Measurements from ENCODE around the gene PLAA.

Gene PLAA

DNA sequence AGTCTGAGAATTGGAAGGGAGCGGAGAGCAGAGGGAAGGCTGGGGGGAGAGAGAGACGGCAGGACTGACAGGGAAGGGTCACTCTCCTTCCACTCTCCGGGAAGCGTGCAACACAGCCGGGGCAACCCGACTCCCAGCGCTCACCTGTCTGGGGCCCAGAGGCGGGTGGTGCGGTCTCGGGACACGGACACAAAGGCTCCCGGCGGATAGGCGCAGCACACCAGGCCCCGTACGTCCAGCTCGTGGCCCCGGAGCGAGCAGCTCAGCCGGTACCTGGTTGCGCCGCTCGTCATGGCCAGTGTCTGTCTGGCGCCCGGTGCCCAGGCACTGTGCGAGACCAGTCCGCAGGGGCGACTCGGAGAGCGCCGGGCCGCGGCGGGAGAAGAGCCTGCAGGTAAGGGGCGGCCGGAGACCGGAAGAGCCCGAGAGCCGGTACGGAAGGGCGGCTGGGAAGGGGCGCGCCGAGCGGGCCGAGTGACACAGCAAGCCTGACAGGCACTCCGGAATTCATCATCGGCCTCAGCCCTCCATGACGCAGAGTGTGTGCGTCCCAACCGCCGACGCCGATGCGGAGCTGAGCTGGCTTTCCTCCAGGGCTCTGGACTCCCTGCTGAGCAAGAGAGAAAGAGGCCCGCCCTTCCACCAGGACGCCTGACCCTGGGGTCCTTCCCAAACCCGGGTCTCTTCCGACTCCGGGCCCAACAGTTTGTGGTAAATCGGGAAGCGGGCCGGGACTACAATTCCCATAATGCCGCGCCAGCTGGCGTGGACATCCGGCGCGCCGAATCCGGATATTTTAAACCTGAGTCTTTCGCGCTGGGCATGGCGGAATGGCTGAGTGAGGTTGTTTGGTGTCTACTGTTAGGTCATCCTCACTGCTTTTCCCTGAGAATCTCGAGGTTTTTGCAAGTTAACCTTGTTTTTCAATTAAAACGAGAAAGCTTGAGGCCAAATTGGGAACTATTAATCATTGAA is at the start of gene PLAA:
Gene PLAA, minus strand, starts transcription at position 490 of the 975 bp plus-strand sequence. Its CDS starts 197 bp downstream, at position 293.
- DNase-seq = peak; percentile 44

DNA sequence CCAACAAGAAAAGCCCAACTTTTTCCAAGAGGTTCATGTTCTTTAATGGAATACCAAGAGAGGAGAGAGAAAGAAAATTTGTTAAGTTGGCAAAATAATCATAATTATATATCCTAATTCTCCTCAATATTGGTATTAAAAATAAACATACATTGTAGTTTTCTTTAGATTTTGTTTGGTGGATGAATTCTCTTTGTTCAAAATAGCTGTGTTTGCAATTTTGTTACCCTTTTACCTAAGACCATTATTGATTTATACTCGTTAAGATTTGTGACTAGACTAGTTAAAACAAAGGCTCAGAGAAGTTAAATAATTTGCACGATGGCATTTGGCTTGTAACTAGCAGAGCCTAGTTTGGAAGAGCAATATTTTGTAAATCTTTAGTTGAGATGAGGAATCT is 48.8 kb upstream of the PLAA start:
- no peak for DNase-seq

DNA sequence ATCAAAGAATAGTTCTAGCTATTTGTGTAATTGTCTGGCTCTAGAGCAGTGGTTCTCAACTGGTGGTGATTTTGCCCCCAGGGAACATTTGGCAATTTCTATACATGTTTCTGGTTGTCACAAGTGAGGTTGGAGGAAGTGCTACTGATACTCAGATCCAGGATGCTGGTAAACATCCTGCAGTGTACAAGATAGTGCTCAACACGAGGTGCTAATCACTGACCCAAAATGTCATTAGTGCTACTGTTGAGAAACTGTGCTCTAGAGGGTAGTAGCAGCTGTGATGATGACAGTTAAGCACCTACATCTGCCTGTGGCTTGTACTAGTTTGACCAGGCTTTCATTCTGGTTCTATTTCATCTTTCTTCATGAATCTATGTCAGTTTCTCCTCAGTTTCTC is 36.3 kb upstream of the PLAA start:
- DNase-seq = no peak

DNA sequence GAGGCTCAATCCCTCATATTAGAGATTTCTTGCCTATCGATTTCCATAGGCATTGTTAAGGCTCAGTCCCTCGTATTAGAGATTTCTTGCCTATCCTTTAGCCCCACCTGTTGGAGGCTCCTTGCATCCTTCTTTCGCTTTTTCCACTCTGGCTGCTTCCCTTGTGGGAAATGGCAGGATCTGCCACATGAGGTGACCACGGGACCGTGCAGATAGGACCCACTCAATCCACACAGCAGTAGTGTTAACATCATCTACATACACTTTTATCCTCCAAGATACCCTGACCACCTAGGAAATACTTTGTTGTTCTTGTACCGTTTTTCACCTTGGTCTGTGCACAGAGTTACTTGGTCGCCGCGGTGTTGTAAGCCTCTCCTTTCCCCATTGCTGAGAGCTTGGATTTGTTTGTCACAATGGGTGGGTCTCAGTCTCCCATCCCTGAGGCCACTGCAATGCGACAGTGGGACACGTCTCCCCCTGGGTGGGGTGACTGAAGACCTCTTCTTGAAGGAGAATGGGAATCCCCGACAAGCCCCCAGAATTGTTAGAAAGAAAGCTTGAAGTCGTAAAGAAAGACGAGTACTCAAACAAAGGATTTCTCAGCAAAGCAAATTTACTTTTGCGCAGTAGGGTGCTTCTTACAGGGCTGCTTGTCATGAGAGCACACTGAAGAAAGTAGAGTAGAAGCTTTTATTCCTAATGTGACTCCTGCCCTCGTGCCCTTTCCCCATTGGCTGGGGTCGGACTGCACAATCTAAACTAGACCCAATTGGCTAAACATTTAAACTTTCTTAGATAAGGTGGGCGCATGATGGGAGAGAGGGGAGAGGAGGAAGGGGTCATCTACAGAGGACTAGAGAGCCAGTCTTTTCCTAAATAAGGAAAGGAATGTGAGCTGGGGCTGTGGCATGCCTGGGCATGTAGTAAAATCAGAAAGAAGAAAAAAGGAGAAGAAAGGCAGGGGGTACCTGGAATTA is 29.0 kb upstream of the PLAA start:
- no peak for DNase-seq

DNA sequence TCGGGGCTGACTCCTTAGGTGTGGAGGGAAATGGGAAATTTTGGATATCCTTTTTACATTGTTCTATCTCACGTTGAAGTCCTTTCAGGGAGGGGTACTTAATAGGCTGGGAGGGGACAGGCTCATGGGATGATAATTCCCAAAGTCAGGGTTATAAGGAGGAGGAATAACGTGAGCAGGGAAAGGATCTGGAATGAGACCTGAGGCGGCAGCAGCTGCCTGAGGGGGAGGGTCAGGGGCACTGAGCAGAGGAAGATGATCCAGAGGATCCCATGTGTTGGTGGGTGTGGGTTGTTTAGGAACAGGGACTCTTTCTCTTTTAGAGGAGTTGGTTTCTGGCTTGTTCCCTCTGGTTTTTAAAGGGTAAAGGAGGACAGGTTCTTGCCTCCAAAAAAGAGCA is 27.9 kb upstream of the PLAA start:
- DNase-seq = no peak

DNA sequence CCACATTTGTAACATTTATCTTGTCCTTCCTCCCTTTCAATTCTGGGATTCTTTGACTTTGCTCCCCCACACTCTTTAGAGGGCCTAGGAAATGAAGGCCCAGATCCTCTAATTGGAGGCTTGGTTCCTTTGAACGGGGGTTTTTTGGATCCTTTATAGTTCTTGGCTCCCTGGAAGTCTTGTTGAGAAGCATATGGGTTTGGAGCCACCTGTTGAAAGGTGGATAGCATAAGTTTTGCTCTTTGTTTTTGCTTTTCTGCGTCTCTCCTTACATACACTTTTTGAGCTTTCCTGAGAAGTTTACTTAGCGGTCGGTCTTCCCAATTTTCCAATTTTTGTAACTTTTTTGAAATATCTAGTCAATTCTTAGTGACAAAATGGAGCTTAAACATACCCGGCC is 26.9 kb upstream of the PLAA start:
- DNase-seq = no peak

DNA sequence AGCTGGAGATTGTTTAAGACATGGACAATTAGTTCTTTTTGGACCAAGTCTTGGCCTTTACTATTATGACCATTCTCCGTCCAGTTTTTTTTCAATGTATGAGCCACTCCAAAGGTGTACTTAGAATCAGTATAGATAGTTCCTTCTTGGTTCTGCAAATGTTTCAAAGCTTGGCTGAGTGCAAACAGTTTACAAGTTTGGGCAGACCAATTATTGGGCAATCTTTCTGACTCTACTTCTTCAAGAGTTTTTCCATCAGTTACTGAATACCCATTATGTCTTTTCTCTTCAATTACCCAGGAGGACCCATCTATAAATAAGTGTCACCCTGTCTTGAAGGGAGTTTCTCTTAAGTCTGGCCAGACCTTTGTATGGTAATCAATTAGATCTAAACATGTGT is 24.7 kb upstream of the PLAA start:
- no peak for DNase-seq

DNA sequence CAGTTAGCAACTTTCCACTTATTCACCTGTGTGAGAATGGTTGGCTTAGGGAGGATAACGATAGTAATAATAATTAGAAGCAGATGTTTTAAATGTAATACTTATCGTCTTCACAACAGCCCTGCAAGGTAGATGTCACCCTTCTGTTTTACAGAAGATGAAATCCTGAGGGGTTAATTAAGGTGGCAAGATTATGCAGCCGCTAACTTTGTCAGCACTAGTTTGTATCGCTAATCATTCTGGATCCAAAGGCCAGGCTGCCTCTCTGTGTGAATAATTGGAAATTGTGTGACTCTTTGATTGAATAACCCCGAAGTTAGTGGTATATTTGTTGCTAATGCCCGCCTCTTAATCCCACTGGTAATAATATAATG is 9.8 kb upstream of the PLAA start:
- no peak for DNase-seq

DNA sequence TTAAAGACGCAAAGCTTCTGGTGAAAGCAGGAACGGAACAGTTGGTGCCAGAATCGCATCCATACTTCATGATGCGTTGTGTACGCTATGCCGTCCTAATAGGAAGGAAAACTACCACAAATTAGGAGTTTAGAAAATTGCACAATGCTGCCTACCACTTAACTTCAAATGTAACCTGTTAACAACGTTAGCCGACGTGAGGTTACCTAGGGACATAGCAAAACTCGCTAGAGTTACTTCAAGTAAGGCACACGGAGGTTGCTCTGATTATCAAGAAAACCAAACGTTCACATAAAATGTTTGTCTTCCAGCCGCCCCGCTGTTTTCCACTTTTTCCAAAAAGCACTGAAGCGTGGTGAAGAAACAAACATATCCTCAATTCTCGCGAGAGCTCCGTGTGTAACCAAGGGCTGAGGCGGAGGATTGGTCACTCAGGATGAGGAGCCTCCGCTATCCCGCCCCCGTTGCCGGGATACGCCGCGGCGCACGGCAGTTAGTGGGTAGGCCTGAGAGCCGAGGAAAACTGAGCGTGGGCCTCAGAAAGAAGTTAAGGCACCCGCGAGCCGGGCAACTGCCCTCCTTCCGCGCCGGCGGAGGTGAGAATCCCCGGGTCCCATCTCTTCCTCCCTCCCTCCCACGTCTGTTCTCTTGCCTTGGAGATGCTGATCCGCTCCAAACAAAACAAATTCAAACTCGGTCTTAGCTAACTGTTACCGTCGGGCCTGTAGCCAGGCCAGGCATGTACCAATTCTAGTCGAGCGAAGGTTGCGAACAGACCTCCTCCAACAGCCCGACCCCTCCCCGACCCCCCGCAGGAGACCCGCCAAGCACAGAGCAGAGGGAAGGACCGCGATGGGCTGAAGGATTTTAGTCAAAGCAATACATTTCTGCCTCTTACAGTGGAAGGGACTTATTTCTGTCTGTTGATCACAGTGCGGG is 9.1 kb upstream of the PLAA start, which contains the start of gene IFT74:
Gene IFT74, plus strand, starts transcription at position 492 of the 939 bp plus-strand sequence. CDS start 5,556 bp downstream, outside the sequence.
- DNase-seq = peak; percentile 86

DNA sequence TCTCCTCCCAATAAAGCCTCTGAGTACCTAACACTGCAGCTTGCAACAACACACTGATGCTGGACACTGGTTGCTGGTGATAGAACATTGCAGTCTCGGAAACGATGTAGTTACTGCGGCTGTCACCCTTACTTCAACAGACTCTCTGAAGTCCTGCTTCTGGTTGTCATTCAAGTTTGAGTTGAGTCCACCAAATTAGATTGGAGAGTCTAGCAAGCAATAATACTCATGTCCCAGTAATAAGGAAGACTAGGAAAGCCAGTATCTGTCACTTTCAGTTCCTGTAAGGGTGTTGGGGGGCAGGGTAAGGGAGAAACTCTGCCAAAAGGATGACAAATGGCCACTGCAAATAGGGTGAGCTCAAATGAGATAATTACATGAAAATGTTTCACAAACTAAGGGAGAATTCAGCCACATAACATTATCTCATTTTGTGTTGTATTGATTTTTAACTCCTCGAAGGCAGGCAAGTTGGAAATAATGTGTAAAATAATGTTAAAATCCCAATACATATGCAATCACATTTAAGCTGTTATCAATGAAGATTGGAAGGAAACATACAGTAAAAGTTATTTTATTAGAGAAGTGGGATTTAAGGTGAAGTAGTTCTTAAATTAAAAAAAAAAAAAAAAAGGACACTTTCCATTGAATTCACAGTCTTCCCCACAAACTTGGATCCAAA is 8.3 kb upstream of the PLAA start:
- DNase-seq = no peak

DNA sequence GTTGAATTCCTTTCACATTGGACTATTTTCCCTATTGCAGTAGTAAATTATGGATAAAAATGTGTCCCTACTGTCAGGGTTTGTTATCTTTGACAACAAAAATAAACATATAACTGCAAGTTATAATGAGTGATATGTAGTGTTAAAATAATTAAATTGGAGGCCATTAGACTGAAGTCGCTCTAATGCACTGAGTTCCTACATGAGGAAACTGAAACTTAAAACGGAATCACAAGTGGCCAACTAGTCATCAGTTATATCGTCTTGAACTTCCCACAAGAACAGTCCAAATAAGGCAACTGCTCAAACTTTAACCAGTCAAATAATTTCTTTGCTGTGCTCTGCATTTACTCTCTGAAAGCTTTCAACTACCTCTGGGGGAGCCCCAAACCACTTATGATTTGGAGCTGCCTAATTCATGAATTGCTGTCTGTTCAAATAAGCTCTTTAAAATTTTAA is 7.0 kb upstream of the PLAA start:
- DNase-seq = no peak

DNA sequence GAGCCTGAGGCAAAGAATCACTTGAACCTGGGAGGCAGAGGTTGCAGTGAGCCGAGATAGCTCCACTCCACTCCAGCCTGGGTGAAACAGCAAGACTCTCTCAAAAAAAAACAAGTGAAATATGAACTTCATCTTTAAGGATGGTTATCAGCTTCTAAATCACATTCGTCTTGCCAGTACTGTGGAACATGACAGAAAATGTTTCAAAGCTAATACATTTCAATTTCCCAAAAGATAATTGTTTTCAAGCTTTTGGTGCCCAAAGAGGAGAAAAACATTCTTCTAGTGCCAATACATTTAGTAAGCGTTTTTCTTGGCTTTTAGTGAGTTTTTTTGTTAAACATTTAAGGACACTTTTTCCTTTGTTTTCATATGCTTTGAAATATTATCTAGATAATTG is 4.8 kb upstream of the PLAA start:
- DNase-seq = no peak

DNA sequence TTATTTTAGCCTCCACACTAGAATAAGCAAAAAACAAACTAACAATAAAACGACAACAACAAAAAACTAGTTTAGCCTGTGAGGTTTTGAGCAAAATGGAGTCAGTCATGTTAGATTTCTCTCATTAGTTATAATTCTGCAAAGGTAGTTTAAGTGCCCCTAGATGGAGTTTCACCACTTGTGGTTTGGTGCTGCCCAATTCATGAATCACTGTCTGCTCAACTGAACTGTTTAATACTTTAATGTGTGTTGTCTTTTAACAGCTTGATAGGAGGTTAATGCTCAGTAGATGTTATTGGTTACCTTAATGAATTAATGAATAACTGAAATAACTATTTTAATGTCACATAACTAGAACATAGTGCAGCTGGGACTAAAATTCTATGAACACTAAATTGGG is 3.5 kb upstream of the PLAA start:
- no peak for DNase-seq

DNA sequence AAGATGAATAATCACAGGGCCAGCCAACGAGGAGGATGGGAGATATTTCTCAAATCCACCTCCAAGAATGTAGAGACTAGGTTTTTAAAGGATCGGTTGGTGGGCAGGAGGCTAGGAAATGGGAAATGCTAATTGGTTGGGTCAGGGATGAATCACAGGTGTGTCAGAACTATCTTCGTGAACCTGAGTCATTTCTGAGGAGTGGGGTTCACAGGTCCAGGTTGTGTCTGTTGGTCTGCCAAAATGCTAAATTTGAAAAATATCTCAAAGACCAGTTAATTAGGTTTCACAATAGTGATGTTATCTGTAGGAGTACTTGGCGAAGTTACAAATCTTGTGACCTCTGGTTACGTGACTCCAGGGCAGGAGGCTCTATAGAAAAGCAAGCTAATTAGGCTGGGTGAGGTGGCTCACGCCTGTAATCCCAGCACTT is 2.6 kb upstream of the PLAA start:
- DNase-seq = no peak

DNA sequence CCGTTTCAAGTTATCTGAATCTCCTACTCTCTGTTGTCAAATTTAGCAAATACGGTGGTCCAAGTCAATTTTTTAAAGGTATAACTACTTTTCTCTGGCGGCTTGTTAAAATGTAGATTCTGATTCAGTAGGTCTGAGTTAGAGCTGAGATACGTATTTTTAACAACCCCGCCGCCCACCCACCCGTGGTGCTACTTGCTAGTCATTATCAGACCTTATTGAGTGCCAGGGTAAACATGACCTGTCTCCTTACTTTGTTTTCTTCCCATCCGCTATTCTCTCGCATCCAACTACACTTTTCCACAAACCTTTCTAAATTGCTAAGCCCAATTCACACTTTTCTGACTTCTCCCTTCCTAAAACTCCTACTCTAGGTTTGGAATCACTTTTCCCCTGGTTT is 694 bp upstream of the PLAA start:
- no peak for DNase-seq

DNA sequence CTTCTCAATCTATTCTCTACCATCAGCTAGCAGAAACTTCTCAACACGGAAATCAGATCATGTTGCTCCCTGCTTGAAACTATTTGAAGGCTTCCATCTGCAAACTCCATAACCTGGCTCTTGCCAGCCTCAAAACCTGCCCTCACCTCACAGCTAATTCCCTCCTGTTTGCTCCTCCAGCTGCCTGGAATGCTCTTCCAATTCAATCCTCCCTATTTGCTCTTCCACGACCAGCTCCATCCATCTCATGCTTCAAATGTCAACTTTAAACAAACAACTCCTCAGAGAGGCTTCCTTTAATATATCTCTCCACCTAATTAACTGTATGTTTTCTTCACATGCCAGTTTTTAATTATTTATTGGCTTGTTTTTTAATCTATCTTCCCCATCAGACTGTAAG is 1.5 kb downstream of the PLAA start:
- DNase-seq = no peak

DNA sequence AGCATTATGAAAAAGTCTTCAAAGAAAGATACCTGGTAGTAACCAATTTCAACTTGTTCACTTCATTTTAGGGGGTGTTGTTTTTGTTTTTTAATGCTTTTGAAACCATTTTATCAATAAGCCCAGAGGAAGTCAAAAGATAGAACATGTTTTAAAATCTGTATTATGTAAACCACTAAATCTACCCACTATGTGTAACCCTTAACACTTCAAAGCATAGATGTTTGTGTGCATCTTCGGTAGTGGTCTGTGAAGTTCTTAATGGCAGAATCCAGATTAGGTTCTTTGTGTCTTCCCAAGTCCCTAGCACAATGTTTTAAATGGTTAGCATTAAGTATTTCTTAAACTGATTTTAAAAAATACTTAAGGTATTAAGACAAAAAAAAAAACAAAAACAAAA is 6.3 kb downstream of the PLAA start:
- DNase-seq = no peak

DNA sequence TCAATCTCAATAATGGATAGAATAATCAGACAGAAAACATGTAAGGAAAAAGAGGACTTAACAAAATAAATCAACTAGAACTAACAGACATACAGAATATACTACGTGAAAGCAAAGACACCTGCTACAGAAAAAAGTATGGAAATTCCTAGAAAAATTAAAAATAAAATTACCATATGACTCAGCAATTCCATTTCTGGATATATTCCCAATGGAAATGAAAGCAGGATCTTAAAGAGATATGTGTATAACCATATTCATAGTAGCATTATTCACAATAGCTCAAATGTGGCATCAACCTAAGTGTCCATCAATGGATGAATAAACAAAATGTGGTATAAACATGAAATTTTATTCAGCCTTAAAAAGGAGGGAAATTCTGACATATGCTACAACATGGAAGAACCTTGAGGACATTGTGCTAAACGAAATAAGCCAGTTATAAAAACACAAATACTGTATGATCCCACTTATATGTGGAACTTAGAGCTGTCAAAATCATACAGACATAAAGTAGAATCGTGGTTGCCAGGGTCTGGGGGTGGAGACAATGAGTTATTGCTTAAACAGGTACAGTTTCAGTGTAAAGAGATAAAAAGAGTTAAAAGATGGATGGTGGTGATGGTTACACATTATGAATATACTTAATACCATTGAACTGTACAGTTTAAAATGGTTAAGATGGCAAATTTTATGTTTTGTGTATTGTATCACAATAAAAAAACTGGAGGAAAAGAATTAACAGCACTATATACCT is 6.9 kb downstream of the PLAA start:
- no peak for DNase-seq

DNA sequence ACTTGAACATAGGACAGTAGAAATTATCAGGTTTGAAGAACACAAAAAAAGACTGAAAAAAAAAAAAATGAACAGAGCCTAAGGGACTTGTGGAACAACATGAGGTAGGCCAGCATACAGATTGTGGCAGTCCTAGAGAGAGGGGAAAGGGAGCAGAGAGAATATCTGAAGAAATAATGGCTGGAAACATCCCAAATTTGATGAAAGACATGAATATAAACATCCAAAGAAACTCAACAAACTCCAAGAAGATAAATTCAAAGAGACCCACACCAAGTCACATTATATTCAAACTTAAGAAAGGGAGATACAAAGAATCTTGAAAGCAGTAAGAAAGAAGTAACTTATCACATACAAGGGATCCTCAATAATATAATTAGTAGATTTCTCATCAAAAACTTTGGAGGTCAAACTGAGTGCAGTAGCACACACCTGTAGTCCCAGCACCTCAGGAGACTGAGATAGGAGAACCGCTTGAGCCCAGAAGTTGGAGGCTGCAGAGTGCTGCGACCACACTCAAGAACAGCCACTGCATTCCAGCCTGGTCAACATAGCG is 9.1 kb downstream of the PLAA start:
- no peak for DNase-seq

DNA sequence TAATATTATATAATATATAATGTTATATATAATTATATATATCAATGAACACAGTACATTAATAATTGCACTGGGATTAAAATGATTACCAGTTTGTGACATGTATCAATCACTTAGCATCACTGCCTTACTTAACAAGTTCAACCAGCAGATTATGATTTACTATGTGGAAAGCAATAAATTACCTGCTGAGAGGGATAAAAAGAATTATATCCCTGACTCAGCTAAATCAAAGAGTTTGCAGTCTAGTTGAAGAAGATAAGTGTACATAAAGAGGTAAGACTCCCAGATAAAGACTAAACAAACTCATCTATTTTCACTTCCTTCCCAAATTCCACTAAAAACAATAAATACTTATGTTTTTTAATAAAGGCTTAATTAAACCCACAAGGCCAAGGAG is 11.2 kb downstream of the PLAA start:
- DNase-seq = no peak
